Activated gamma-delta T cell treated with anti-CD3 and anti-CD28 coated beads, Interleukin-2, amount 50 U/mL, for 16 hours (primary cell): ENCODE measurements around the gene CTDNEP1.
"Not testable (repeated sequence)": the region's sequence is repeated elsewhere in the genome, so short reads cannot be mapped to it uniquely, and the experiment has no call there.

Source experiments
- DNase-seq: peaks from one replicate; pipeline ENCODE4 v3.0.0-alpha.2; 2020; ENCODE audit warnings: low read depth

The CTDNEP1 gene

DNA sequence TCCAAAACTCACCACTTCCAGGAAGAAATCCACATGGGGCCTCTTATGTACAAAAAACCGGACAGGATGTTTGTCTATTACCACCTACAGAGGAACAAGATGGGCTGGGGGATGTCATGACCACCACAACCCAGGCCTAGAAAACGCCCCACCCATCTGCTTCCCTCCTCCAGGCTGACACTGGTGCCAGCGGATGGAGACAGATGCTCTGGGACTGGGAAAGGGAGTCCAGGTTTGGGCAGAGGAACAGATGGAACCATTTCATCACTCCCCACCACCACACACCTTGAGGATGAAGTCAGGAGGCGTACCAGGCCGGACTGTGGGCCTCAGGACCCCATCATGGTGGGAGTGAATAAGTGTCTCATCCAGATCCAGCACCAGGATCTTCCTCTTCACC is 4.8 kb downstream of the CTDNEP1 start:
- no peak for DNase-seq

DNA sequence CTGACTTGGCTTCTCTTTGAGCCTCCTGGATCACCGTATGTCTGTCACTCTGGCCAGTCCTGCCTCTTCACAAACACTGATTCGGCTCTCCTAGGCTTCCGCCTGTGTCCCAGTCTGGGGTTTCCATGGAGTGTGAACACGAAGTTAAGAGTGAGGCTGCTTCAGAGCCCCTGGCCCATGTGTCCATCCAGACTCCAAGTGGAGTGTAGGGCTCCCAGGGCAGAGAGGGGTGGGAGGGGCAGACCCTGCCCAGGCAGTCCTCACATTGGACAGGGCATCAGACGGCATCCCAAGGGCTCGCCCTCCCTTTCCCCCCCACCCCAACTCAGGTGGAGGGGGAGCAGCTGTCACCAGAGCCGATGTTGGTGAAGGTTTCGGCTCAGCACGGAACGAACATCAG is 7.7 kb downstream of the CTDNEP1 start:
- DNase-seq: not testable (repeated sequence)

DNA sequence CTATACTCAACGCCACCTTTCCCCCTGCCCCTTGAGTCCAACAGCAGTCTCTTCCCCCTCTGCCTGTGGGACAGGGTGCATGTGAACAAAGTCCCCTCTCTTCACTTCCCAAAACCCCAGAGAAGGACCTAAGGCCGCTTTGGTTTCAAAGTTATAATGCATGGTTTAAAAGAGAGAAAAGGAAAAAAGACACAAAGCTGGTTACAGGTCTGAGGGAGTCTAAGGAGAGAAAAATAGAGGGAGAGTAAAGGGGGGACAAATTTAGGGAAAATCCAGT is 8.1 kb downstream of the CTDNEP1 start:
- no peak for DNase-seq

DNA sequence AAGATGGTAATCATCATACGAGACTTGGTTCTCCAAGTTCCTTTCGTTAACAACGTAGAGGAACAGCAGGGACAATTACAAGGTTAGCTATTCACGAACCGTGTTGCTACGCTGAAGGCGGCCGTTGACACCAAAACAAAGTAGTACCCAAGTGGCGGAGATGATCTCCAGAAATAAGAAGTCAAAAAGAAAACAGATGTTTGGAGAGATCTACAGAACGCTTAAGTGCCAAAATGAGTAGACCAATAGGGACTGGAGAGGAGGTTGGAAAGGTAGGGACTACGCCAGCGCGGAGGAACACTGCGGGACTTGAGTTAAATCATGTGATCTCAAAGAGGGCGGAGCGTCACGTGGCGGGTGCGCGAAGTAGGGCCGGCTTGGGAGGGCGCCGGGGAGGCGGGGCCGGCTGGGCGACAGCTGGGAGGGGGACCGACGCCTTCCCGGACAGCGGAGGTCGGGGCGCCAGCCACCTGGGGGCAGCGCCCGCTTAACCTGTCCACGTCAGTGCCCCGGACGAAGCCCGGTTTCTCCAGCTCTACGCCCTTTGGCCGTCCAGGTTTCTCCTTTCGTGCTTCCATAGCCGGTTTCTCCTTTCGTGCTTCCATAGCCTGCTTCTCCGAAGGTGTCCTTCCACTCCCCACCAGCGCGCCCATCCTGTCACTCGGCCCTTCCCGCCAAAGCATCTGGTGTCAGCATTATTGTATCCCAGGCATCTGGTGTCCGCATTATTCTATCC is 8.6 kb downstream of the CTDNEP1 start:
- peak; percentile 86 for DNase-seq

DNA sequence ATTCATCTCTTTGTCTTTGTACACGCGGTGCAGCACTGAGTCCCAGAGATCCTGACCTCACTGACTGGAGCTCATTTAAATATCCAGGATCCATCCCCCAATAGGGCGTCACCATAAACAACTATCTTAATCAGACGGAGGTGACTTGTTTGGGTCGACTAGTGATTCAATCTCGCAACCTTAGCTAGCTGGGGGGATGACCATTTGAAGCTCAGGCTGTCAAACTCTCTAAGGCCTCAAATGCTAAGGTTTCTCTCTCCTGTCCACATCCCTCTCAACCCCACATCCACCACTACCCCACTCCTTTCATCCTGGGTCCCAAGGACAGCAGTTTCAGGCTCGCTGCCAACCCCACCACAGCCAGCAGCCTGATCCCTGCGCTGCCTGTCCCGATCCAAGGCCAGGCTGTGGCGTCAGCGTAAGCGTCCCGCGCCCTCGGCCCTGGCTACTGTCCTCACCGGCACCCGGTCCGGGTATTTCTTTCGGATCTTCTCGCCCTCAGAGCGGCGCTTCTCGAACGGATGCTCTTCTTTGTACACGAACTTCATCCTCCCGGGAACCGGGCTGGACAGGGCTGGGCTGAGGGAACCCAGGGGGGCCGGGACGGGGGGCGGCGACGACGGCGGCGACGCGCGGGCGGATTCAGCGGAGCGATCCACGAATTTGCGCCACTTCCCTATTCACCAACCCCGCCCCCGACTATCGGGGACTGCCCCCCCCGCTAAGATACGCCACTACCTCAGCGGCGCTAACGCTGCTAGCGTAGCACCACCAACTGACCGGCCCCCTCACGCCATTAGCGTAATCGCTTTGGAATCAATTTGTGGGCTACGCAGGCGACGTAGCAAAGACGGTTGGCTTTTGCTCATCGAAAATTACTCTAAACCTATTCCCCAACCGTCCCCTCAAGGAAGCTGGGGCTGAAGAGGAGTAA is 9.5 kb downstream of the CTDNEP1 start, which contains the start of gene GABARAP:
GABARAP (minus strand) TSS at position 667 of the 934 bp plus-strand sequence; CDS start at position 548, 119 bp downstream.
- peak; percentile 92 for DNase-seq

DNA sequence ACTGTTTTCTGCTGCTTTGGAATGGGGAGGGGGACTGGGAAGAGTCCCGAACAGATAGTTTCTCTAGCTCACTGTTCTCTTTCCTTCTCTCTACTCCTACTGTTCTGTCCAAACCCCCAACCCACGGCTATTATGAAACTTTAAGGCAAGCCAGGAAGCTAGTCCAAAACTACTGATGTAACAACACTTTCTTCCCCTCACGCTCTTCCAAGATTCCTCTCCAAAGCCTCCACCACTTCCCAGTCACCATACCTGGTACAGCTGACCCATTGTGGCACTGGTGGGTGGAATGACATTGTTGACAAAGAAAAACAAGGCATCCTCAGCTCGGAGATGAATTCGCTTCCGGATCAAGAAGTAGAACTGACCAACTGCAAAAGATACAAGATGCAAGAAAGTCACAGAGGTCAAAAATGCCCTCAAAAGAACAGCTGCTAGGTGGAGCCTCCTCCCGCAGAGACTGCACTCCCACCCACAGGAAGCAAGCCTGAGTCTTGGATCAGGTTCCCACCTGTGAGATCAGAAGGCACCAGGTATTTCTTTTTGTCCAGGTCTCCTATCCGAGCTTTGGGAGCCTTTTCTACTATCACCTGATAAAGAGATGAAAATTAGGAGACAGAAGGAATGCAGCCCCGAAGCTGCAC is 10.3 kb downstream of the CTDNEP1 start:
- DNase-seq: no peak

DNA sequence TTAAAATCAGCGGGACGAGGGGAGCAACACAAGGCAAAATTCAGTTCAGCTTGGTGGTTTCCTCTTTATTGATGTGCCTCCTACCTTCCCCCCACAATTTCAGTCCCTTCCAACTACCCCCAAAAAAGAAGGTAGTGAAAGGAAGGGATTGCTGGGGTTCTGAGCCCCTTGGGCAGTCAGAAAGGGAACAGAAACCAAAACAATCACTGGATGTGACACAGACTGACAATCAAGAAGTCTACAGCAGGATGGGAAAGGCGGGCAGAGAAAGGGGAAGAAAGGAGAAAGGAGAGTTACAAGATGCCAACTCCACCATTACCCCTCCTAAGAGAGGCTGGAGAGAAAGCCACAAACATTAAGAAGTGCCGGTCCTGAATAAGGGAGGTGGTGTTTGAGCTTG is 11.2 kb downstream of the CTDNEP1 start:
- no peak for DNase-seq

DNA sequence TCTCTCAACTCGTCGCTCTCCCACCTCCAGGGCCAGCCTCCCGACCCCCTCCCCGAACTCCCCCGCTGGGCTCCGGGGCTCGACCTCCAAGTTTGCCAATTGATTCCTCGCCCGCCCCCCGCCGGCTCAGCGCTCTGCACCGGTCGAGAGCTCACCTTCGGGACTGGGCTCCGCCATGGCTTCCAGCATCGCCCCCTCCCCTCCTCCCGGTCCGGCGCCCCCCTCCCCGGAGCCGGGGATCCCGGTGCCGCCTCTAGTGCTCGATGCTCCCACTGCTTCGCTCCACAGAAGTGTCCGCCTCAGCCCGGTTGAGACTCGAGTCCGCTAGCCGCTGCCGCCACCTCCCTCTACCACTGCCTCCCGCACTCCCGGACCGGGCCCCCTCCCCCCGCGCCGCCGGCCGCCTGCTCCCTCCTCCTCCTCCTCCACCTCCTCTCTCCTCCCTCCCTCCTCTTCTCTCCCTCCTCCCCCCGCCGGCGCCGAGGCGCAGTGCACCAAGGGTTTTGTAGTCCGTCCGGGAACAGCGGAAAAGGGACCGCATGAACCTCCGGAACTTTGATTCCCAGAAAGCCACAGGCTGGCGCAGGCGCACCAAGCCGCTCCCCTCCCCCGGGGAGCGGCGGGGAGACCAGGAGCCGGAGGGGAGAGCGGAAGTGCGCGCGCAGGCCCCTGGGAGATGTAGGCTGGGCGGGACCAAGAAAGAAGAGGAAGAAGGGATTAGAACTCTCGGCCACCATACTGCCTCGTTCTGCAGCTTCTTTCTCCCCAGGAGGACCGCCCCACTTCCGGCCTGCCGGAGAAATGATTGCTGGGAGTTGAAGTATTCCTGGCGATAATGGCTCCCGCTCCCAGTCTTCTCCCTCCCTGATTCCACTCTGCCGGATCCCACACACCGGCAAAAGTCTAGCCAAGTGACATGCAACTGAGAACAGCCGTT is 12.2 kb downstream of the CTDNEP1 start, which contains the start of gene PHF23:
PHF23 (minus strand) TSS at position 367 of the 937 bp plus-strand sequence; CDS start at position 189, 178 bp downstream.
- peak; percentile 96 for DNase-seq

DNA sequence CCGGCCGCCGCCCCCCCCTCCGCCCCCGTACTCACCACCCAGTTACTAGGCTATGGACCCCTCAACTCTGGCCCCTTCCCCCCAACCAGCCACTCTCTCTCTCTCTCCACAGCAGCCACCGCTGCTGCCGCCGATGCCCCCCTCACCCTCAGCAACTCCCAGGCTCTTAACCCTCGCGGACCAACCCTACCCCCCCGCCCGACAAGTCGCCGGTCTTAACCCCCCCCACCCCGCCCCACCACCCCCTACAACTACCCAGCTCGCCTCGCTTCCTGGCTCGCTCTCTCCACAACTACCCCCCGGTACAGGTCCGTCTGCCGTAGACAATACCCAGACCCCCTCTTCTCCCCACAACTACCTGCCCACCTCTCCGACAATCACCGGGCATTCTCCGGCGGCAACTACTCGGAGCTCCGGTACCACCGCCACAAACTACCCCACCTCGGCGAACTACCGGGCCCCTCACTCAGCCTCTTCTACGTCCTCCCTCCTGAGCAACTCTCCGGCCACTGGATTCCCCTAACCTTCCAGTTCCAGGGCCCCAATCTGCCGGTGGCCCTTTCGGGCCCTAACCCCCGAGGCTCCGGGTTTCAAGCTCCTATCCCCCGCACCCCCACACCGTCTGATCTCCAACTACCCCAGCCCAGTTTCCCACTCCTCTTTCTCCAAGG is 13.0 kb downstream of the CTDNEP1 start:
- DNase-seq: no peak

DNA sequence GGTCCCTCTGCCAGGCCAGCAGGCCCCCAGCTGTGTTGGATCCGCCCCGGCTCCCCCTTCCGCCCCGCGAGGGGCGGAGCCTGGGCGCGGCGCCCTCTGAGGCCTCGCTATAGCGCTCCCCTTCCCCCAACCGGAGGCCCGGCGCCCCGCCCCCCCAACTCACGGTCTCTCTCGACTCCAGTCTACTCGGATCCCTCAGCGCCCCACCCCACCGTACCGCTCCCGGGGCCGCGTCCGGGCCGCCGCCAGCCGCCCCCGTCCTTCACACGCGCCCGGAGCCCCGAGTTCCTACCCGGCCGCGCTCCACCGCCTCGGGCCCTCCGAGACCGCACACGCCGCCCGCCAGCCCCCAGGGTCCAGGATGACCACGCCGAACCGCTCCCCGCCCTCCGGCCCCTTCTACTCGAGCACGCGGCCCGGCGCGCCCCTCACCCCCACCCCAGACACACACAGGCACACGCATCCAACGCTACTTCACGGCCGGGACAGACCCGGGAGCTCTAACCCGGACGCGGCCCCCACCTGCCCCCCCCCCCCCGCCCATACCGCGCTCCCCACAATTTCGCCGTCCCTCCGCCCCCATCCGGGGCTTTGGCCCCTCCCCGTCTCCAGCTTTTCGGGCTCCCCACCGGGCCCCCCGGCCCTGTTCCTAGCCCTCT is 13.6 kb downstream of the CTDNEP1 start:
- DNase-seq: peak; percentile 73

DNA sequence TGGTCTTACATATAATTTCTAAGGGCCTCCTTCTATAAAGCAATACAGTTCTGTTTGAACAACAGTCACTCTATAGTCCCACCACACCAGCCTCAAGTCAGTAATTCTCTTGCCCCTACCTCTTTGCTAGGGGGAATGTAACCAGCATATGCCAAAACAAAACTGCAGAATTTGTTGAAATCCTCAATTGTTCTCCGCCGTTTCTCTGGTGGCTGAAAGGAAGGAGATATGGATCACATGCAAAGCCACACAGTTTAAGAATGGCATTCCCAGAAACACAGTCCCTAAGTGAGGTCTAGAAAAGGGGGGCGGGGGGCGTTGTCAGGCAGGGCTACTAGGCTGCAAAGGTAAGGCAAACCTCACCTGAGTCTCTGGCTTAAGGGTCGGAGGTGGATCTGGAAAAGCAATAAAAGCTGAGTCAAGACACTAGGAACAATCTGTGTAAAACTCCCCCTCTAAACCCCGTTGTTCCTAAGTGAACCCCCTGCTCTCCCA is 14.2 kb downstream of the CTDNEP1 start:
- no peak for DNase-seq

DNA sequence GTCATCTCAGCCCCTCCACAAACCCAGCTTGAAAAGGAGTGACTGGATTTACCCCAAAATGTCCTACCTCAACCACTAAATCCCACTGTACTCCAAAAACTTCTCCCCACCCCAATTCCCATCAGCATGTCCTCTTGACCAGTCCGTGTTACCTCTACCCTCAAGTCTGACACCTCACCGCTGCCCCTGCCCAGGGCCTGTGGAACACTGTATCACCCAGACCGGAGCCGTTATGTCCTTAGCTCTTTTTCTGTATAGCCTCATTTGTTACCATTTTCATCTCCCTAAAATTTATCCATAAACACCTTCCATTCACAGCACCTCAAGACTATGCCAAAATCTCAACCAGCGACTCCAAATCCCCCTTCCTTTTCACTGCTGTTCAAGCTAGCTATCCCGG is 14.7 kb downstream of the CTDNEP1 start:
- DNase-seq: no peak

DNA sequence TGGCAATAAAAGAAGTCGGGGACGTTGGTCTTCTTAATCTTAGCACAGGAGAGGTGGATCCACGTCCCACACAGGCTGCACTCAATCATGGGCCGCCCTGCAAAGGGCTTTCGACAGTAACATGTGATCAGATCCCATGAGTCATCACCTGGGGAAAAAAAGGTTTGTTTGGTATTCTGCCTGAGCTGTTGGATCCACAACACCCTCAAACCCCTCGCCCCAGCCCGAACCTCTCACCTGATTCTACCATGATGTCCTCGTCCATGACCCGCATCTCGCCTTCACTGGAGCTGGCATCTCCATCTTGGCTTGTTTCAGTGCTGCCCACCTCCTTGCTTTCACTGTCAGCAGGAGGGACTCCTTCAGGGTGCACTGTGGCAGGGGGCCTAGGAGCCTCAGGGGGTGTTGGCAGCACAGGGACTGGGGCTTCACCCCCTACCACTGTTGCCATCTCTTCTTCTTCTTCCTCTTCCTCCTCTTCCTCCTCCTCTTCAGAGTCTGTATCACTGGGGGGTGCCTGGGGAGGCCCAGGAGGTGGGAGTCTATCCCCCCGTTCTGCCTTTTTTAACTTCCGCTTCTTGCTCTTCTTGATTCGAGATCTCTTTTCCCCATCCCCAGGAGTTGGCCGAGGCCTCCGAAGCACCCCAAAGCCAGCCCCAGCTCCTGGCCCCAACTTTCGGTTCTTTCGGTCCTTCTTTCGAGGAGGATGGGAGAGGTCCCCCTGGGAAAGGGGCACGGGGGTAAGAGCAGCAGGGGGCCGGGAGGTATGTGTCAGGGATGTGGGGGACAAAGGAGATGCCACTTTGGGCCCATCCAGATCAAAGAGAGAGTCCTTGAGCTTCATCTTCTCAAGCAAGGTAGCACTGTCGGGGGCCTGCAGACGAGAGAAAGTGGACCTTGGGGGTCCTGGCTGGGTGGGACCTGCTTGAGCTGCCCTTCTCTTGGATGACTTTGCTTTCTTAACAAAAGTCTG is 15.6 kb downstream of the CTDNEP1 start:
- DNase-seq: no peak

DNA sequence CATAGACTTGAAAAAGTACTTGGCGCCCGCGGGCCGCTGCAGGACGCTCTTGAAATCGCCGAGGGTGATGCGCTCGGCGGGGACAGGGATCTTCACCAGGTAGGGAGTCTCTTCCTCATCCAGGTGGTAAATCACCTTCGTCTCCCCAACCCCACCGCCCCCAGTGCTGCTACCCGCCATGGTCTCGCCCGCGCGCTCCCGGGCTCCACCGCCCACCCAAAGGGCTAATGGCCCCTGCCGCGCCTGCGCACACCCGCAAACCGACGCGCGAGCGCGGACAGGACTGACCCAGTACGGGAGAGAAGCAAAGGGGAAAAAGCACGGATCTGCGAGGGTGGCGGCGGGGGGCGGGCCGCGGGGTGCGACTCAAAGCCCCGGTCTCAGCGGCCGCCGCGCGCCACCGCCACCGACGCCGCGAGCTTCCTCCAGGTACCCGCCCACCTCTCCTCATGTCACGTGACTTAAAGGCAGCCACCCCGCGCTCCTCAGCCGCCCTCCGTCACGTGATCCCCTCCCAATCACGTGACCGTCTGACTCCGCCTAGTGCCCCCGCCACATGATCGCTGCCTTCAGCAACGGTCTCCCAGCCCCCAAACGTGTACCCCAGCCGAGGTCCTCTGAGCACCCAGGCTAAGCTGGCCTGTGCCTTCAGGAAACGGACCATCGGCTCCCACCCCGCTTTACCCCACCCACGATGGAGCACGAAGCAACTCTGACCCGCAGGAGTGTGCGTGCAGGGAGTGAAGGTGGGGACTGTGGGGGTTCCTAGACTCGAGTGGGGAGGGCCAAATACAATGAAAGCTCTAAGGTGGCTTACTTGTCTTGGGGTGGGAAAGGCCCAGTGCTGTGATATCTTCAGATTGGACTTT is 17.2 kb downstream of the CTDNEP1 start, which contains the start of gene DVL2:
DVL2 (minus strand) TSS at position 435 of the 869 bp plus-strand sequence; CDS start at position 180, 255 bp downstream.
- DNase-seq: peak; percentile 92

DNA sequence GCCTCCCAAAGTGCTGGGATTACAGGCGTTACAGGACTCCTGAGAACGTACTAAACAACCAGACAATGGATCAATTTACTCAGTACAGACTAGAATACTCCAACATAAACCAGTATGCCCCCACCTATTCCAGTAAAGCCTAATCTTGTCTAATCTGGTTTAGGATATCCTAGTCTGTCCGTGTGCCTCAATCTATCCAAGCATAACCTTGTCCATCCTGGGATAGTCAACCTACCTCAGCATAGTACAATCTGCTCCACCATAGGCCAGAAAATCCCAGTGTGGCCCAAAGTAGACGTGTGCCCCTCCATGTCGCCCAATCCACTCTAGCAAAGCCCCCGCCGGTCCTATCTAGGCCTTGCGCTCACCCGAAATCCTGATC is 17.8 kb downstream of the CTDNEP1 start:
- DNase-seq: no peak

DNA sequence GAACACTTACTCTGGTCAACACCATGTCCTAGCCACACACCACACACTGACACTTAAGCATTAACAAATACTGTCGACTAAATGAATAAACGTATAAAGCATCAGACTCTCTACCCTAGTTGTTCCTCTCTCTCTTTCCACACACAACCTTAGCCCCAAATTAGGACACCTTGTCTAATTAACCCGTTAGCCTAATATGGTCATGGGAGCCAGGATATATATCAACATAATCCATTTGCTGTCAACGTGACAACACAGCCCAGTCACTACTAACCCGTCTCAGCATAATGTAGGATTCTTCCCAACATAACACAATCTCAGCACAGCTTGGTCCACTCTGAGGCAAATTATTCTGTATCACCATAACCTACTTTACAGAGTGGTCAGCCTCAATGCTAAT is 19.4 kb downstream of the CTDNEP1 start:
- no peak for DNase-seq

DNA sequence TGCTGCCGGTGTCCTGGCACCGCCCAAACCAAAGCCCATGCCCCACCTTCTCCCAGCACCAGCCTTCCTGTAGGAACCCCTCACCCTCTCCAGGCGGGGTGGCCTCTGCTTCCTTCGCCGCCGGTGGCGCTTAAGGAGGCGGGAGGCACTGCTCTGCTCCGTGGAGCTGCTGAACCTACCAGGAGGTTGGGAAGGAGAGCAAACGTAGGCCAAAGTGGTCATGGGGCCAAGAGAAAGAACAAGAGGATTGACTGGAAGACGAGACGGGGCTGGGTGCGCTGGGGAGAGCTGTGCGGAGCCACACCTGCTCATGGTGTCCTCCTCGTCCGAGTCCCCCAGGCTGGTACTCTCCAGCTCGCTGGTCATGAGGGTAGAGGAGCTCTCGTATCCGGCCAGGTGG is 22.0 kb downstream of the CTDNEP1 start:
- DNase-seq: no peak

DNA sequence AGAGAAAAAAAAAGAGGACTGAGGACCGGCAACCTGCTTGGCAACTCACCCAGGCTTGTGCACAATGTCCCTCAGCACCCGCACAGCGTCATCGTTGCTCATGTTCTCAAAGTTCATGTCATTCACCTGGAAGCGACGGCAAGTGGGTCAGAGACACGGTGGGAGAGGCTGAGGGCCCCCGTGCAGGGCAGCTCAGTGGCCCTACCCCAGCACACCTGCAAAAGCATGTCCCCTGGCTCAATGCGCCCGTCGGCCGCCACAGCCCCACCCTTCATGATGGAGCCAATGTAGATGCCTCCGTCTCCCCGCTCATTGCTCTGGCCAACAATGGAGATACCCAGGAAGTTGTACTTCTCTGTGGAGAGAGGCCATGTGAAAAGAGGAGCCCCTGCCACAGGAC is 22.6 kb downstream of the CTDNEP1 start:
- no peak for DNase-seq
